ENCODE measurements around the gene CFAP74. TPM values are rescaled to one million over a fixed set of nuclear protein-coding genes. Genes with fewer than 3 reads are reported as not detected.

CFAP74 gene
- total and polyA plus RNA-seq, 2 of the 13 experiments (the other 11 are each of a cell fraction or from before 2014, with no cell fraction given): 0.27 to 0.62 TPM

DNA sequence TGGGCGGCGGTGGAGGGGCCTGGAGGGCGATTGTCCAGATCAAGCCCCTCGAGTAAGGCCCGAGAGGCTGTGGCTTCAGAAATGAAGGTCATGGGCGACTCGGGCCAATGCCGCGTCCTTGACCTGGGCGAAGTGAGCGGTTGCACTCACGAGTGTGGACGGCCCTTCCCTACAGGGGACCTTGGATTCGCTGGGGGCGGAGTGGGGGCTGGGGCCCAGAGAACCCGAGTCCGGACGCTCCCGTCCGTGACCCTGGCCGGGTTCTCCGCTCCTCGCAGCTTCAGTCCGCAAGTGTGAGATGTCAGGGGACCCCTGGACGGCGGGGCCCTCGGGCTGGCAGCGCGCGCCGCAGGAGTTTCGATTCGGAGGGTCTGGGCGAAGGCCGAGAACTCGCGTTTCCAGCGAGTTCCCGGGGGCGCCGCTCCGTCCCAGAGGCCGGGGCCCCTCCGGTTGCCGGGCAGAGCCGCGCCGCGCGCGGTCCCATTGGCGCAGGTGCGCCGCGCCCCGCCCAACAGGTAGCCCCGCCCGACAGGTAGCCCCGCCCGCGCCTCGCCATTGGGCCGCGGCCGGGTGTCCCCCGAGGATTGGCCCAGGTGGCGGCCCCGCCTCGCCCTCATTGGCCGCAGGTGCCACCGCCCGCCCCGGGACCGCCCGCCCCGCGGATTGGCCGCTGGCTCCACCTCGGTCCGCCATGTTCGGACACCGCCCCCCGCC, 46.3 kb upstream of the CFAP74 start, which contains the start of gene PRKCZ (continued):
- TF ChIP-seq ZNF362 (CRISPR knock-in tag; IDR thresholded peaks at IDR 0.05; ENCODE audit: borderline replicate concordance) (peak; percentile 32; the same call in 1 of the 2 replicates), ZNF660 (CRISPR knock-in tag; IDR thresholded peaks at IDR 0.05; ENCODE audit: borderline replicate concordance, low read depth) (no peak), SP140L (CRISPR knock-in tag; IDR thresholded peaks at IDR 0.05; ENCODE audit: borderline replicate concordance) (no peak), HMG20A (CRISPR knock-in tag; IDR thresholded peaks at IDR 0.05; ENCODE audit: borderline replicate concordance) (no peak), AGO1 (IDR thresholded peaks at IDR 0.05; ENCODE audit: low read depth, low read length, poor library complexity, severe bottlenecking) (peak; percentile 26), ARID2 (CRISPR knock-in tag; IDR thresholded peaks at IDR 0.05; ENCODE audit: borderline replicate concordance) (no peak), RFXANK (CRISPR knock-in tag; IDR thresholded peaks at IDR 0.05) (peak; percentile 83), TBP (CRISPR knock-in tag; IDR thresholded peaks at IDR 0.05) (no peak), PRDM15 (CRISPR knock-in tag; IDR thresholded peaks at IDR 0.05) (peak; percentile 93), FOXA3 (CRISPR knock-in tag; IDR thresholded peaks at IDR 0.05) (no peak), TAF15 (IDR thresholded peaks at IDR 0.05; ENCODE audit: low read depth, low read length, poor library complexity, severe bottlenecking) (no peak), ZBTB7B (CRISPR knock-in tag; IDR thresholded peaks at IDR 0.05) (peak; percentile 88), ZNF441 (CRISPR knock-in tag; IDR thresholded peaks at IDR 0.05; ENCODE audit: borderline replicate concordance) (0 out of 2 replicates have a peak, but pooled peaks have one; percentile 10), ZSCAN25 (CRISPR knock-in tag; IDR thresholded peaks at IDR 0.05) (no peak)
- TF ChIP-seq, protein P1, sequence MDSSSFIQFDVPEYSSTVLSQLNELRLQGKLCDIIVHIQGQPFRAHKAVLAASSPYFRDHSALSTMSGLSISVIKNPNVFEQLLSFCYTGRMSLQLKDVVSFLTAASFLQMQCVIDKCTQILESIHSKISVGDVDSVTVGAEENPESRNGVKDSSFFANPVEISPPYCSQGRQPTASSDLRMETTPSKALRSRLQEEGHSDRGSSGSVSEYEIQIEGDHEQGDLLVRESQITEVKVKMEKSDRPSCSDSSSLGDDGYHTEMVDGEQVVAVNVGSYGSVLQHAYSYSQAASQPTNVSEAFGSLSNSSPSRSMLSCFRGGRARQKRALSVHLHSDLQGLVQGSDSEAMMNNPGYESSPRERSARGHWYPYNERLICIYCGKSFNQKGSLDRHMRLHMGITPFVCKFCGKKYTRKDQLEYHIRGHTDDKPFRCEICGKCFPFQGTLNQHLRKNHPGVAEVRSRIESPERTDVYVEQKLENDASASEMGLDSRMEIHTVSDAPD (CRISPR knock-in tag; IDR thresholded peaks at IDR 0.05): no peak
- TF ChIP-seq, protein P2, sequence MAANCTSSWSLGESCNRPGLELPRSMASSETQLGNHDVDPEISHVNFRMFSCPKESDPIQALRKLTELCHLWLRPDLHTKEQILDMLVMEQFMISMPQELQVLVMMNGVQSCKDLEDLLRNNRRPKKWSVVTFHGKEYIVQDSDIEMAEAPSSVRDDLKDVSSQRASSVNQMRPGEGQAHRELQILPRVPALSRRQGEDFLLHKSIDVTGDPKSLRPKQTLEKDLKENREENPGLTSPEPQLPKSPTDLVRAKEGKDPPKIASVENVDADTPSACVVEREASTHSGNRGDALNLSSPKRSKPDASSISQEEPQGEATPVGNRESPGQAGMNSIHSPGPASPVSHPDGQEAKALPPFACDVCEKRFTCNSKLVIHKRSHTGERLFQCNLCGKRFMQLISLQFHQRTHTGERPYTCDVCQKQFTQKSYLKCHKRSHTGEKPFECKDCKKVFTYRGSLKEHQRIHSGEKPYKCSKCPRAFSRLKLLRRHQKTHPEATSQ (CRISPR knock-in tag; IDR thresholded peaks at IDR 0.05; ENCODE audit: borderline replicate concordance): no peak
- TF ChIP-seq, protein P3, sequence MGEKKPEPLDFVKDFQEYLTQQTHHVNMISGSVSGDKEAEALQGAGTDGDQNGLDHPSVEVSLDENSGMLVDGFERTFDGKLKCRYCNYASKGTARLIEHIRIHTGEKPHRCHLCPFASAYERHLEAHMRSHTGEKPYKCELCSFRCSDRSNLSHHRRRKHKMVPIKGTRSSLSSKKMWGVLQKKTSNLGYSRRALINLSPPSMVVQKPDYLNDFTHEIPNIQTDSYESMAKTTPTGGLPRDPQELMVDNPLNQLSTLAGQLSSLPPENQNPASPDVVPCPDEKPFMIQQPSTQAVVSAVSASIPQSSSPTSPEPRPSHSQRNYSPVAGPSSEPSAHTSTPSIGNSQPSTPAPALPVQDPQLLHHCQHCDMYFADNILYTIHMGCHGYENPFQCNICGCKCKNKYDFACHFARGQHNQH (CRISPR knock-in tag; IDR thresholded peaks at IDR 0.05): no peak; the same call in 1 of the 2 replicates

Data from HepG2 (cell line).